ENCODE data around the gene STRN4.
"Not testable (repeated sequence)": the region's sequence is repeated elsewhere in the genome, so short reads cannot be mapped to it uniquely, and the experiment has no call there.

Gene STRN4

DNA sequence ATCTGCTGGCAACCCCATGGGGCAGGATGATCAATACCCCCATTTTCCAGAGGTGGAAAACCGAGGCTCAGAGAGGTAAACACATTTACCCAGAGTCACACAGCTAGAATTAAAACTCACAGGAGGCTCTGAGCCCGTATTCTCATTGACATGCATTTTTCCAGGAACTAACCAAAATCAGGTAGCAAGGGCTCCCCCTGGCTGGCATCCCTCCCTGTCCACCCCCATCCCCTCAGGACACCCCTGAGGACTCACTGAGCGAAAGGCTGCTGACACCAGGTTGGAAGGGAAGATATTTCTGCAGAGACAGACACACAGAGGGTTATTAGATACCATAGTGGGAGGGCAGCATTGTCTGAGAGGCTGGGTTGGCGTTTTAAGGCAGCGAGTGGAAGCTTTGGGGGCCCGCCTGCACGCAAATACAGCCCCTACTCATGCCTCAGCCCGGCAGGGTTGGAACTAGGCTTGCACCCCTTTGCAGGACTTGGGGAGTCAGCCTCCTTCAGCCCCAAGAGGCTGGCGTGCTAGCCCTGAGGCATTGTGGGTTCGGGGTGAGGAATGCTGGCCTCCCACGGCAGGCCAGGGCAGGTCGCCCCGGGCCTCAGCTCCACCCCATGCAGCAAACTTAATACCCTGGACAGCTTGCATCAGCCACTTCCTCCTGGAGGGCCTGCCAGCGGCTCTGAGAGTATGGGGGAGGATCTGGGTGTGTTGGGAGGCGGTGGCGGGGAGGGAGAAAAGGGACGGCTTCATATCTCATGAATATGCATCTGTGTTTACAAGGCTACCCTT lies 38.2 kb upstream of the STRN4 start:
- TF ChIP-seq, protein P1, sequence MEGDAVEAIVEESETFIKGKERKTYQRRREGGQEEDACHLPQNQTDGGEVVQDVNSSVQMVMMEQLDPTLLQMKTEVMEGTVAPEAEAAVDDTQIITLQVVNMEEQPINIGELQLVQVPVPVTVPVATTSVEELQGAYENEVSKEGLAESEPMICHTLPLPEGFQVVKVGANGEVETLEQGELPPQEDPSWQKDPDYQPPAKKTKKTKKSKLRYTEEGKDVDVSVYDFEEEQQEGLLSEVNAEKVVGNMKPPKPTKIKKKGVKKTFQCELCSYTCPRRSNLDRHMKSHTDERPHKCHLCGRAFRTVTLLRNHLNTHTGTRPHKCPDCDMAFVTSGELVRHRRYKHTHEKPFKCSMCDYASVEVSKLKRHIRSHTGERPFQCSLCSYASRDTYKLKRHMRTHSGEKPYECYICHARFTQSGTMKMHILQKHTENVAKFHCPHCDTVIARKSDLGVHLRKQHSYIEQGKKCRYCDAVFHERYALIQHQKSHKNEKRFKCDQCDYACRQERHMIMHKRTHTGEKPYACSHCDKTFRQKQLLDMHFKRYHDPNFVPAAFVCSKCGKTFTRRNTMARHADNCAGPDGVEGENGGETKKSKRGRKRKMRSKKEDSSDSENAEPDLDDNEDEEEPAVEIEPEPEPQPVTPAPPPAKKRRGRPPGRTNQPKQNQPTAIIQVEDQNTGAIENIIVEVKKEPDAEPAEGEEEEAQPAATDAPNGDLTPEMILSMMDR (IDR thresholded peaks at IDR 0.05; ENCODE audit: insufficient read depth, low read length, poor library complexity, severe bottlenecking), result peak; percentile 49
- Histone ChIP-seq H3K36me3 (ENCODE audit: control insufficient read depth, insufficient read depth, low read length) (peaks cover 16% of the 10 kb centered on the region), H3K4me3 (replicated peaks; ENCODE audit: low read depth, low read length) (peak overlapping the region; percentile 89), H3K27me3 (replicated peaks; ENCODE audit: control insufficient read depth, insufficient read depth, low read length) (no peaks in the 10 kb centered on the region)
- peak; percentile 80 for DNase-seq (ENCODE audit: extremely low read depth, insufficient read length)

DNA sequence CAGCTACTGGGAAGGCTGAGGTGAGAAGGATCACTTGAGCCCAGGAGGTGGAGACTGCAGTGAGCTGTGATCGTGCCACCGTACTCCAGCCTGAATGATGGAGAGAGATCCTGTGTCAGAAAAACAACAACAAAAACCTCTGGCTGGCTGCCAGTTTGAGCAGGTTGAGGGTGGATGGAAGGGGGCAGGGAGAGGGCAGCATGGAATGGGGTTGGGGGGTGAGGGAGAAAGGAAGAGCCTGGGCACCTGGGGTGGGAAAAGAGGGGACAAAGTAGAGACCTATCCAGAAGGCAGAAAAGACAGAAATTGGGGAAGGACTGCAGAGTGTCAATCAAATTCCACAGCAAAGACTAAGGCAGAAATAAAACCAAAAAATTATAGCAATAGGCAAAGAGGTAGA lies 37.4 kb upstream of the STRN4 start:
- Histone ChIP-seq H3K36me3 (ENCODE audit: control insufficient read depth, insufficient read depth, low read length) (peaks cover 21% of the 10 kb centered on the region), H3K4me3 (replicated peaks; ENCODE audit: low read depth, low read length) (peak overlapping the region; percentile 89), H3K27me3 (replicated peaks; ENCODE audit: control insufficient read depth, insufficient read depth, low read length) (no peaks in the 10 kb centered on the region)
- no peak for DNase-seq (ENCODE audit: extremely low read depth, insufficient read length)
- TF ChIP-seq, protein P1 (IDR thresholded peaks at IDR 0.05; ENCODE audit: insufficient read depth, low read length, poor library complexity, severe bottlenecking), result no peak

DNA sequence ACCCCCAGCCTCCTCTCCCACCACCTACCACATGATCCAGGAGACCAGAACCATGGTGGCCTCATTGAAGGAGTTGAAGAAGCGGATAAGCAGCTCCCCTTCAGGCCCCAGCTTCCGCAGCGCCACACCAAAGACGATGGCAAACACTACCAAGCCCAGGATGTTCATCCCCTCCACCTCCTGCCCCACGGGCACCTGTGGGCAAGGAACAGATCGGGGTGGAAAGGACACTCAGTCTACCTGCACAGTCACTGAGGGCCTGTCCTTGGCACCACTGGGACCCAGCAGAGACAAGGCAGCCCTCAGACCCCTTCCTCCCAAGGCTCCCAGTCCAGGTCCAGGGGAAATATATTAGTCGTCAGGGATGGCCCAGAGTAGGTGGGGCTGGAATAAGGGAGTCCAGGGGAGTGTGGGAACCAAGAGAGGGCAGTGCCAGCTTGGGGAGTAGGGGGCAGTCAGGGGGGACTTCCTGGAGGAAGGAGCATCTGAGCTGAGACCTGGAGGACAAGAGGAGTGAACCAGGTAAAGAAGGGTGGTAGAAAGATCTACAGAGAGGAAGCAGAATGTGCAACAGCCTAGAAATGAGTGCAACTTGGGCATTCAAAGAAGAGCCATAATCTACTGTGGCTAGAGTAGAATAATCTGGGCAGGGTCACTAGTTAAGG lies 36.2 kb upstream of the STRN4 start:
- DNase-seq (ENCODE audit: extremely low read depth, insufficient read length), result no peak
- peaks cover 23% of the 10 kb centered on the region for H3K36me3 ChIP-seq (ENCODE audit: control insufficient read depth, insufficient read depth, low read length)
- TF ChIP-seq, protein P1 (IDR thresholded peaks at IDR 0.05; ENCODE audit: insufficient read depth, low read length, poor library complexity, severe bottlenecking), result no peak
- no peaks in the 10 kb centered on the region for H3K27me3 ChIP-seq (replicated peaks; ENCODE audit: control insufficient read depth, insufficient read depth, low read length)
- H3K4me3 ChIP-seq (replicated peaks; ENCODE audit: low read depth, low read length), result no peak overlapping the region

DNA sequence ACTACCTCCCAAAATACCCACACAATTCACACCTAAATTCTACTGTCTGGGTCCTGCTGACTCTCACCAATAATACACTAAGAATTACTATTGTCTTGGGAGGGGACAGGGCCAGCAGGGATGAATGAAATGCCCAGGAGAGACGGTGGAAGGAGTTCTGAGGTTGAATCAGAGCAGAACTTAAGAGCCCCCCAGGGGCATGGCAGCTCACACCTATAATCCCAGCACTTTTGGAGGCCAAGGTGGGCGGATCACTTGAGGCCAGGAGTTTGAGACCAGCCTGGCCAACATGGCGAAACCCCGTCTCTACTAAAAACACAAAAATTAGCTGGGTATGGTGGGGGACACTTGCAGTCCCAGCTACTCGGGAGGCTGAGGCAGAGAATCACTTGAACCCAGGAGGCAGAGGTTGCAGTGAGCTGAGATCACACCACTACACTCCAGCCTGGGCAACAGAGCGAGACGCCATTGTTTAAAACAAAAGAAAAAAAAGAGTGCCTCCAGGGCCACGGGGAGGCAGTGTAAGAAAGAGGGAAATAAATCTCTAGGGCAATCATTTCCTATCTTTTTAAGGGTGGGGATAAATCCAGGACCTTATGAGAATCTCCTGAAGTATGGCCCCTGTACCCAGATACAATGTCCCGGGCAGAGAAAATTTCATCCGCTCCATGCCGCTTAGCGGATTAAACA lies 31.9 kb upstream of the STRN4 start:
- not testable (repeated sequence) for H3K4me3 ChIP-seq (replicated peaks; ENCODE audit: low read depth, low read length); DNase-seq (ENCODE audit: extremely low read depth, insufficient read length)
- H3K36me3 ChIP-seq (ENCODE audit: control insufficient read depth, insufficient read depth, low read length), result peaks cover 37% of the 10 kb centered on the region

DNA sequence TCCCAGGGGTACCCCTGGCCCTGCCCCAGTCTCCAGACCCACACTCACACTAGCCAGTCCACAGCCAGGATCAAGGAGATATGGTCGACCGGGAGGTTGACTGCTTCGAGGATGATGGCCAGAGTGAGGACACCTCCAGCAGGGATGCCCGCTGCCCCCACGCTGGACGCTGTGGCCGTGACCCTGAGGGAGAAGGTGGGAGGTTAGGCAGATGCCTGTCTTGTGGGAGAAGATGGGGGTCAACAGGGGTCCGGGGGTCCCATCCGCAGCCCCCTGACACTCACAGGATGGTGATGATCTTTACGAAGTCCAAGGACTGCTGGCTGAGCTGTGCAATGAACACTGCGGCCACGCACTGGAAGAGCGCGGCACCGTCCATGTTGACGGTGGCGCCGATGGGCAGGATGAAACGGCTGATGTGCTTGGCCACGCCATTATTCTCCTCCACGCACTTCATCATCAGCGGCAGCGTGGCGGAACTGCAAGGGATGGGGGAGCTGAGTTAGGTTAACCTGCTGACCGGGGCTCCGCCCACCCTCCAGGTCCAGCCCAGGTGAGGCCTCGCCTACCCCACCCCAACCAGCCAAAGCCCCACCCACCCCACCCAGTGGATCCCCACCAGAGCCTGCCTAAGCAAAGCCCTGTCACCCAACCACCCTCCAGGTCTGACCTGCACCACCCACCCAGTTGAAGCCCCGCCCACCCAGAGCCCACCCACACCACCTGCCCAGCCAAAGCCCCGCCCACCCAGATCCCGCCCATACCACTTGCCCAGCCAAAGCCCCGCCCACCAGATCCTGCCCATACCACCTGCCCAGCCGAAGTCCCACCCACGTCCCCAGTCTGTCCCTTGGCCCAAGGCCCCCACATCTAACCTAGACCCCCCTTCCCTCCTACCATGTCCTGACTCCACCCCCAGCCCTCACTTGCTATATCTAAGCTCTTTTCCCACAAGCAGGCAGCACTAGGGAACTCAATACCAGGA lies 31.0 kb upstream of the STRN4 start:
- no peaks in the 10 kb centered on the region for H3K27me3 ChIP-seq (replicated peaks; ENCODE audit: control insufficient read depth, insufficient read depth, low read length)
- TF ChIP-seq, protein P1 (IDR thresholded peaks at IDR 0.05; ENCODE audit: insufficient read depth, low read length, poor library complexity, severe bottlenecking), result no peak
- H3K4me3 ChIP-seq (replicated peaks; ENCODE audit: low read depth, low read length), result no peak overlapping the region
- DNase-seq (ENCODE audit: extremely low read depth, insufficient read length), result no peak
- H3K36me3 ChIP-seq (ENCODE audit: control insufficient read depth, insufficient read depth, low read length), result peaks cover 29% of the 10 kb centered on the region

More for the DNA sequence above, 31.9 kb upstream of the STRN4 start:
- H3K27me3 ChIP-seq (replicated peaks; ENCODE audit: control insufficient read depth, insufficient read depth, low read length), result not testable (repeated sequence)
